GM12892 (cell line): ENCODE data around the gene SP5.

ENCODE experiments used
- POLR2A ChIP-seq: IDR thresholded peaks from 2 replicates; pipeline ENCODE4 v1.6.1; 2011; ENCODE audit warnings: low read depth, low read length, control low read depth
- TAF1 ChIP-seq: IDR thresholded peaks from 2 replicates; pipeline ENCODE4 v1.6.1; 2011; ENCODE audit warnings: low read depth, mild to moderate bottlenecking, control low read depth, low read length, borderline replicate concordance

DNA sequence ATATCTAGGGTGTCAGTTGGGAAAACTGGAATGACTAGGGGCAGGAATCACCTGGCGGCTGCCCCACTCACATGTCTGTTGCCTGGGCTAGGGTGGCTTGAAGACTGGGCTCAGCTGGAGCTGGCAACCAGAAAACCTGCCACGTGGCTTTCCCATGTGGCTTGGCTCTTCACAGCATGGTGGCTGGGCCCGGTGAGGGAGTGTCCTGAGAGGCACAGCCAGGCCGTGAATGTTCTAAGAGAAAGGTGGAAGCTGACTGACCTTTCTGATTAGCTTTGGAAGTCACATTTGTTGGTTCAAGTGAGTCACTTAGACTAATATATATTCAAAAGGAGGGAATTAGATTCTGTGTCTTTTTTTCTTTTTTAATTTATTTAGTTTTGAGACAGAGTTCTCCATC, 22.7 kb downstream of the SP5 start:
- TF ChIP-seq TAF1 (no peak), POLR2A (no peak)
